ACHN (cell line): Measurements from ENCODE around the gene RHD.
"Not testable (repeated sequence)": the region's sequence is repeated elsewhere in the genome, so short reads cannot be mapped to it uniquely, and the experiment has no call there.

ENCODE experiments used
- DNase-seq: peaks from one replicate; pipeline ENCODE4 v3.0.0-alpha.2; 2015
- in situ Hi-C: cut with HindIII; loops from 2 replicates; pipeline ENCODE4 v1.10.0; 2017; ENCODE audit warnings: low sequenced_read_pairs, low pct_ligation_motif_present, low pct_unique_long_range_greater_than_20kb

The RHD gene

GRCh38 chr1:25255706-25256577 is 16.4 kb upstream of the RHD start:
- DNase-seq = no peak
- in situ Hi-C loops = no loop called here

- DNase-seq = no peak
- in situ Hi-C loops = no loop called here
Observed at GRCh38 chr1:25256578-25256965, 15.7 kb upstream of the RHD start.

GRCh38 chr1:25257196-25257595 is 15.1 kb upstream of the RHD start:
- in situ Hi-C loops = no loop called here
- no peak for DNase-seq

- DNase-seq, in situ Hi-C loops: not testable (repeated sequence)
Observed at GRCh38 chr1:25259813-25260212, 12.5 kb upstream of the RHD start.

- in situ Hi-C loops = not testable (repeated sequence)
Observed at GRCh38 chr1:25260336-25260735, 12.0 kb upstream of the RHD start.

GRCh38 chr1:25266554-25267287 is 5.6 kb upstream of the RHD start:
- in situ Hi-C loops = not testable (repeated sequence)

More at GRCh38 chr1:25260336-25260735, 12.0 kb upstream of the RHD start:
- not testable (repeated sequence) for DNase-seq

GRCh38 chr1:25267288-25268142 is 4.8 kb upstream of the RHD start:
- DNase-seq = peak; percentile 78
- in situ Hi-C loops = not testable (repeated sequence)

More at GRCh38 chr1:25266554-25267287, 5.6 kb upstream of the RHD start:
- not testable (repeated sequence) for DNase-seq

GRCh38 chr1:25268143-25268760 is 4.1 kb upstream of the RHD start:
- in situ Hi-C loops, DNase-seq: not testable (repeated sequence)

- in situ Hi-C loops, DNase-seq: not testable (repeated sequence)
Observed at GRCh38 chr1:25275648-25276047, 3.3 kb downstream of the RHD start.

GRCh38 chr1:25277295-25277694 is 5.0 kb downstream of the RHD start:
- in situ Hi-C loops, DNase-seq: not testable (repeated sequence)

GRCh38 chr1:25278358-25278757 is 6.0 kb downstream of the RHD start:
- in situ Hi-C loops = not testable (repeated sequence)
- DNase-seq = peak; percentile 58

GRCh38 chr1:25278790-25279189 is 6.5 kb downstream of the RHD start:
- in situ Hi-C loops = not testable (repeated sequence)

GRCh38 chr1:25279693-25280111 is 7.4 kb downstream of the RHD start:
- in situ Hi-C loops, DNase-seq: not testable (repeated sequence)

More at GRCh38 chr1:25278790-25279189, 6.5 kb downstream of the RHD start:
- DNase-seq = peak; percentile 6

- in situ Hi-C loops, DNase-seq: not testable (repeated sequence)
Observed at GRCh38 chr1:25285862-25286261, 13.6 kb downstream of the RHD start.

- in situ Hi-C loops, DNase-seq: not testable (repeated sequence)
Observed at GRCh38 chr1:25287164-25287563, 14.9 kb downstream of the RHD start.

- DNase-seq, in situ Hi-C loops: not testable (repeated sequence)
Observed at GRCh38 chr1:25288573-25289101, 16.3 kb downstream of the RHD start.

GRCh38 chr1:25290043-25290442 is 17.7 kb downstream of the RHD start:
- in situ Hi-C loops = not testable (repeated sequence)

GRCh38 chr1:25293426-25293825 is 21.1 kb downstream of the RHD start:
- in situ Hi-C loops, DNase-seq: not testable (repeated sequence)

More at GRCh38 chr1:25290043-25290442, 17.7 kb downstream of the RHD start:
- not testable (repeated sequence) for DNase-seq
